Loucy (cell line): Measurements from ENCODE around the gene PSD2.

Experiments used
- H2AFZ ChIP-seq: fragments of 200-600 bp; sonication (generic); 2 replicates; pipeline ENCODE4 v1.6.0; 2016; ENCODE audit warnings: antibody characterized with exemption, mild to moderate bottlenecking, low read length, moderate library complexity
- H3F3A ChIP-seq: fragments of 200-600 bp; 2 replicates; pipeline ENCODE4 v1.6.0; 2016; ENCODE audit warnings: antibody characterized with exemption, low read depth, mild to moderate bottlenecking
- H3K27me3 ChIP-seq: fragments of 200-600 bp; sonication (generic); 2 replicates; pipeline ENCODE4 v1.6.1; 2014; ENCODE audit warnings: low read length, mild to moderate bottlenecking; ENCODE audit not compliant: insufficient read depth, poor library complexity, severe bottlenecking
- H3K36me3 ChIP-seq: fragments of 200-600 bp; sonication (generic); 2 replicates; pipeline ENCODE4 v1.6.1; 2016; ENCODE audit warnings: low read length; ENCODE audit not compliant: insufficient read depth
- H3K4me1 ChIP-seq: fragments of 200-600 bp; sonication (generic); 2 replicates; pipeline ENCODE4 v1.5.1; 2014; ENCODE audit warnings: low read length, mild to moderate bottlenecking; ENCODE audit not compliant: insufficient read depth, poor library complexity, severe bottlenecking
- H3K4me2 ChIP-seq: fragments of 200-600 bp; sonication (generic); 2 replicates; pipeline ENCODE4 v1.6.0; 2014; ENCODE audit warnings: antibody characterized with exemption, low read length, low read depth, mild to moderate bottlenecking; ENCODE audit not compliant: poor library complexity, severe bottlenecking
- H3K4me3 ChIP-seq: fragments of 200-600 bp; sonication (generic); 2 replicates; pipeline ENCODE4 v1.5.1; 2014; ENCODE audit warnings: low read length, mild to moderate bottlenecking, mixed read lengths; ENCODE audit not compliant: poor library complexity, severe bottlenecking
- H3K79me2 ChIP-seq: fragments of 200-600 bp; sonication (generic); 2 replicates; pipeline ENCODE4 v1.6.1; 2014; ENCODE audit warnings: low read length; ENCODE audit not compliant: insufficient read depth
- H3K9ac ChIP-seq: fragments of 200-600 bp; sonication (generic); 2 replicates; pipeline ENCODE4 v1.6.0; 2014; ENCODE audit warnings: mild to moderate bottlenecking, low read depth, low read length, moderate library complexity; ENCODE audit not compliant: poor library complexity, severe bottlenecking
- H3K9me2 ChIP-seq: fragments of 200-600 bp; sonication (generic); replicated peaks from 2 replicates; pipeline ENCODE4 v1.6.1; 2016; ENCODE audit warnings: low read depth, low read length, mixed read lengths
- H3K9me3 ChIP-seq: fragments of 200-600 bp; sonication (generic); 2 replicates; pipeline ENCODE4 v1.6.1; 2014; ENCODE audit warnings: mild to moderate bottlenecking, antibody characterized with exemption, low read length, low read depth; ENCODE audit not compliant: insufficient read depth
- H4K20me1 ChIP-seq: fragments of 200-600 bp; sonication (generic); 2 replicates; pipeline ENCODE4 v1.6.0; 2014; ENCODE audit warnings: antibody characterized with exemption, low read length, mild to moderate bottlenecking; ENCODE audit not compliant: insufficient read depth, poor library complexity, severe bottlenecking
- EZH2phosphoT487 ChIP-seq: fragments of 200-600 bp; IDR thresholded peaks from 2 replicates; pipeline ENCODE4 v1.6.1; 2018; ENCODE audit warnings: antibody characterized with exemption, mild to moderate bottlenecking, moderate library complexity, borderline replicate concordance
- TF ChIP-seq, protein P1 (sequence below): fragments of 200-600 bp; sonication (generic); conservative IDR thresholded peaks from 2 replicates; pipeline ENCODE4 v1.5.1; 2014; ENCODE audit warnings: mild to moderate bottlenecking, antibody characterized with exemption, low read length

PSD2 gene

DNA sequence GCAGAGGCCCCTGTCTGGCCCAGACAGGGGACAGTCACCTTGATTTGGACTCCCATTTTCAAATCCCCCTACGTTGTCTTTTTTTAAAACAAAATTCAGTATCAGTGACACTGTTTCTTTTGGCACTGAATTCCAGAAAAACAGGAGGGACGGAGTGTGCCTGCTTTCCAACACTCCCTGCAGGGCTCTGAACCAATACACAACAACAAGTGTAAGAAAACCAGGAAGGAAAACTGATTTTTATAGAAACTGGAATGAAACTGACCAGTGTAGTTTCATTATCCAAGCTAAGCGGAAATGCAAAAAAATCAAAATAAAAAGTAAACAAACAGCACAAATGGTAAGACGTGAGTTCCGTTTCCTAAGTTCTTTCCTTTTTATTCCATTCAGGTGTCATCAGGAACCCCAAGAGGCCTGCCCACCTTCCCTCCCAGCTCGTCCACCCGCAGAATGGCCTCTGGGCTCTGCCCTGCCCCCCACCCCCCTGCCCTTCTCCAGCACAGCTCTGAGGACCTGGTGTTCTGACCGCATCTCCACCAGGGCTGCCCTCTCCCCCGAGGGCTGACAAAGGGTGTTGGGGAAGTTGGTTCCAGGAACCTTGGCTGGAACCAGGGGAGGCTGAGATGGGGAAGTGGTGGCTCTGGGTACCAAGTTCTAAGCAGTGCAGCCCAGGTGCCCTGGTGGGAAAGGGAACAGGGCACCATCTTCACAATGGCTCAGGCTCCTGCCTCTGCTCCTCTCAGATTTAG, 73.6 kb downstream of the PSD2 start:
- H3K27me3 ChIP-seq: no peaks in the 10 kb centered on the region
- H3K9me2 ChIP-seq: no peaks in the 10 kb centered on the region
- no peaks in the 10 kb centered on the region for H3K9me3 ChIP-seq
- H3F3A ChIP-seq: no peaks in the 10 kb centered on the region
- no peak overlapping the region for H3K4me2 ChIP-seq
- no peak overlapping the region for H2AFZ ChIP-seq
- H3K9ac ChIP-seq: no peak overlapping the region
- no peaks in the 10 kb centered on the region for H3K4me1 ChIP-seq
- no peaks in the 10 kb centered on the region for H4K20me1 ChIP-seq
- H3K4me3 ChIP-seq: no peak overlapping the region
- H3K79me2 ChIP-seq: no peaks in the 10 kb centered on the region
- TF ChIP-seq, protein P1, sequence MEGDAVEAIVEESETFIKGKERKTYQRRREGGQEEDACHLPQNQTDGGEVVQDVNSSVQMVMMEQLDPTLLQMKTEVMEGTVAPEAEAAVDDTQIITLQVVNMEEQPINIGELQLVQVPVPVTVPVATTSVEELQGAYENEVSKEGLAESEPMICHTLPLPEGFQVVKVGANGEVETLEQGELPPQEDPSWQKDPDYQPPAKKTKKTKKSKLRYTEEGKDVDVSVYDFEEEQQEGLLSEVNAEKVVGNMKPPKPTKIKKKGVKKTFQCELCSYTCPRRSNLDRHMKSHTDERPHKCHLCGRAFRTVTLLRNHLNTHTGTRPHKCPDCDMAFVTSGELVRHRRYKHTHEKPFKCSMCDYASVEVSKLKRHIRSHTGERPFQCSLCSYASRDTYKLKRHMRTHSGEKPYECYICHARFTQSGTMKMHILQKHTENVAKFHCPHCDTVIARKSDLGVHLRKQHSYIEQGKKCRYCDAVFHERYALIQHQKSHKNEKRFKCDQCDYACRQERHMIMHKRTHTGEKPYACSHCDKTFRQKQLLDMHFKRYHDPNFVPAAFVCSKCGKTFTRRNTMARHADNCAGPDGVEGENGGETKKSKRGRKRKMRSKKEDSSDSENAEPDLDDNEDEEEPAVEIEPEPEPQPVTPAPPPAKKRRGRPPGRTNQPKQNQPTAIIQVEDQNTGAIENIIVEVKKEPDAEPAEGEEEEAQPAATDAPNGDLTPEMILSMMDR: no peak
- no peak for TF ChIP-seq EZH2phosphoT487
- no peaks in the 10 kb centered on the region for H3K36me3 ChIP-seq

DNA sequence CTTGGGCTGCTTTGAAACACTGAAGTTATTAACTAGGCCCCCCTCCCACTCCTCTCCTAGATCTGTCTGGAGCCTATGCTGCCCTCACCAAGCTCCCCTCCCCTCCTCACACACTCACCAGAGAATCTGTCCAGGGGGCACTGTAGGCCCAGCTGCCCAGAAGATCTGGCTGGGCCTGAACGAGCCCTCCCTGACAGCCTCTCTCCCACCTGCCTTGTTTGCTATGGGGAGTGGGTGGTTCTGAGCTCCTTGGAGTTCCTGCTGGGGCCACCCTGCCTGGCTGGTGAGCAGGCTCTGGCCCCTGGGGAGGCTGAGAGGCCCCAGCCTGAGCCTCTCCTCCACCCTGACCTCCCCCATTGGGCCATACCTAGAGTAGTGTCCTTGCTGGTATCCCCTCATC, 75.1 kb downstream of the PSD2 start:
- Histone ChIP-seq H3K4me3 (no peak overlapping the region), H3K9ac (no peak overlapping the region), H3F3A (no peaks in the 10 kb centered on the region), H4K20me1 (no peaks in the 10 kb centered on the region), H3K79me2 (no peaks in the 10 kb centered on the region), H3K9me2 (no peaks in the 10 kb centered on the region), H3K36me3 (no peaks in the 10 kb centered on the region), H3K4me1 (no peaks in the 10 kb centered on the region), H3K4me2 (no peak overlapping the region), H3K9me3 (no peaks in the 10 kb centered on the region), H3K27me3 (no peaks in the 10 kb centered on the region), H2AFZ (no peak overlapping the region)
- TF ChIP-seq, protein P1: no peak
- TF ChIP-seq EZH2phosphoT487: no peak

DNA sequence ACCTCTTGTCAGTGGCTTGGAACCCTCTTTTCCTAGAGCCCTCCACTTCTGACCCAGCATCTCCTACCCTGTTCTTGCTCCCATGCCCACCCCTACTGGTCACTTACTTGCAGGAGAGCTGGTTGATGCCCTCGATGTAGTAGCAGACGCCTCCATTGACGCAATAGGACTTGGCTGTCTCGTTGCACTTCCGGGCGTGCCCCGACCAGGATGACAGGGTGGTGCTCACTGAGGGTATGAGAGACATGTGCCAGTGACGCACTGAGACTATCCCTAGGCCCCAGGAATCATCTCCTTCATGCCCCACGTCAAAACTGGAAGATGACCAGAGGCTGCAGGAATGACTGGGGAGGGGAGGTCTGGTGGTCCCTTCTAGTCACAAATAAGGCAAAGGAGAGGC, 76.0 kb downstream of the PSD2 start:
- Histone ChIP-seq H2AFZ (no peak overlapping the region), H3K4me2 (no peak overlapping the region), H3K4me1 (no peaks in the 10 kb centered on the region)

More for the DNA sequence above, 76.0 kb downstream of the PSD2 start:
- no peaks in the 10 kb centered on the region for H3K9me3 ChIP-seq
- H3K36me3 ChIP-seq: no peaks in the 10 kb centered on the region
- H3F3A ChIP-seq: no peaks in the 10 kb centered on the region
- no peak overlapping the region for H3K9ac ChIP-seq
- H4K20me1 ChIP-seq: no peaks in the 10 kb centered on the region
- no peaks in the 10 kb centered on the region for H3K79me2 ChIP-seq
- H3K27me3 ChIP-seq: no peaks in the 10 kb centered on the region
- no peak for TF ChIP-seq EZH2phosphoT487
- TF ChIP-seq, protein P1: no peak
- no peaks in the 10 kb centered on the region for H3K9me2 ChIP-seq
- H3K4me3 ChIP-seq: no peak overlapping the region
